HFFc6 (cell line): ENCODE results near the gene PDCD1LG2. TPM values are rescaled to one million over a fixed set of nuclear protein-coding genes. Genes with fewer than 3 reads are reported as not detected.

Experiments
- DNase-seq: peaks from one replicate; pipeline ENCODE4 v3.0.0-alpha.2; 2018
- H3K27ac Mint-ChIP-seq: 2 replicates; pipeline ENCODE4 v1.8.0; 2020; ENCODE audit warnings: mild to moderate bottlenecking, mixed read lengths
- H3K27me3 Mint-ChIP-seq: 2 replicates; pipeline ENCODE4 v1.8.0; 2021; ENCODE audit warnings: mild to moderate bottlenecking, moderate library complexity, mixed read lengths; ENCODE audit not compliant: insufficient read depth
- H3K36me3 Mint-ChIP-seq: 2 replicates; pipeline ENCODE4 v1.8.0; 2021; ENCODE audit warnings: low read depth, mixed read lengths
- H3K4me1 Mint-ChIP-seq: 2 replicates; pipeline ENCODE4 v1.8.0; 2020; ENCODE audit warnings: low read depth, mixed read lengths
- H3K4me3 Mint-ChIP-seq: 2 replicates; pipeline ENCODE4 v1.8.0; 2020; ENCODE audit warnings: mild to moderate bottlenecking, moderate library complexity, mixed read lengths
- H3K9me3 Mint-ChIP-seq: 2 replicates; pipeline ENCODE4 v1.8.0; 2020; ENCODE audit warnings: mild to moderate bottlenecking, mixed read lengths
- CTCF ChIP-seq: fragments of 200-600 bp; sonication (generic); IDR thresholded peaks from 2 replicates; pipeline ENCODE4 v1.5.0; 2021; ENCODE audit warnings: antibody characterized with exemption, mild to moderate bottlenecking
- total RNA-seq, 6 experiments: library from RNA; stranded (reverse); fragmentation: NEBNext Ultra II Directional; extraction: Animal tissue kit (Norgen Biotek cat#: 25700); gene quantifications; 2 replicates in 1 of 6; 3 replicates in 5 of 6; pipeline ENCODE4 v1.2.3, GENCODE V29; 2021

PDCD1LG2 gene
- total RNA-seq, 6 experiments from 2014 or later = 31.6 to 50.9 (median 42.6) TPM

GRCh38 chr9:5499889-5500398 is 10.4 kb upstream of the PDCD1LG2 start:
- Mint-ChIP-seq H3K36me3 (peaks cover 22% of the 10 kb centered on the region), H3K4me1 (peaks cover 61% of the 10 kb centered on the region), H3K4me3 (no peak overlapping the region), H3K27me3 (no peaks in the 10 kb centered on the region), H3K9me3 (peaks cover 14% of the 10 kb centered on the region), H3K27ac (peak overlapping the region; percentile 62)
- TF ChIP-seq CTCF = no peak
- DNase-seq = peak; percentile 25

GRCh38 chr9:5500441-5501235 is 9.7 kb upstream of the PDCD1LG2 start:
- Mint-ChIP-seq H3K4me1 (peaks cover 62% of the 10 kb centered on the region), H3K27me3 (no peaks in the 10 kb centered on the region), H3K27ac (peak overlapping the region; percentile 62; the same call in 1 of the 2 replicates), H3K9me3 (peaks cover 20% of the 10 kb centered on the region), H3K4me3 (no peak overlapping the region), H3K36me3 (peaks cover 29% of the 10 kb centered on the region)
- TF ChIP-seq CTCF = no peak
- no peak for DNase-seq

GRCh38 chr9:5502553-5502952 is 7.8 kb upstream of the PDCD1LG2 start:
- no peaks in the 10 kb centered on the region for H3K27me3 Mint-ChIP-seq
- H3K36me3 Mint-ChIP-seq = peaks cover 45% of the 10 kb centered on the region
- peaks cover 64% of the 10 kb centered on the region for H3K4me1 Mint-ChIP-seq
- H3K27ac Mint-ChIP-seq = no peak overlapping the region
- TF ChIP-seq CTCF = no peak
- no peak for DNase-seq
- no peak overlapping the region for H3K4me3 Mint-ChIP-seq
- peaks cover 33% of the 10 kb centered on the region for H3K9me3 Mint-ChIP-seq

GRCh38 chr9:5509573-5509972 is 758 bp upstream of the PDCD1LG2 start:
- peaks cover 49% of the 10 kb centered on the region for H3K36me3 Mint-ChIP-seq
- H3K4me3 Mint-ChIP-seq = peak overlapping the region; percentile 93
- H3K27me3 Mint-ChIP-seq = peaks cover 3% of the 10 kb centered on the region
- DNase-seq = peak; percentile 95
- peaks cover 83% of the 10 kb centered on the region for H3K4me1 Mint-ChIP-seq
- peaks cover 27% of the 10 kb centered on the region for H3K9me3 Mint-ChIP-seq
- H3K27ac Mint-ChIP-seq = peak overlapping the region; percentile 97
- TF ChIP-seq CTCF = no peak

GRCh38 chr9:5510989-5511388 is 658 bp downstream of the PDCD1LG2 start:
- DNase-seq = no peak
- Mint-ChIP-seq H3K27me3 (peaks cover 3% of the 10 kb centered on the region), H3K27ac (peak overlapping the region; percentile 97), H3K4me1 (peaks cover 88% of the 10 kb centered on the region), H3K36me3 (peaks cover 44% of the 10 kb centered on the region), H3K4me3 (peak overlapping the region; percentile 93), H3K9me3 (peaks cover 16% of the 10 kb centered on the region)
- no peak for TF ChIP-seq CTCF
